Esophagus mucosa (tissue), 1 donor: ENCODE measurements around the gene B4GAT1. TPM values are rescaled to one million over a fixed set of nuclear protein-coding genes. Genes with fewer than 3 reads are reported as not detected.

ENCODE experiments used
- ATAC-seq: fragments of 200-7000 bp; cut with Tn5 transposase; one replicate; pipeline ENCODE4 v1.9.1; 2020
- total RNA-seq: library from RNA; stranded (reverse); gene quantifications from one replicate; pipeline ENCODE4 v1.2.4, GENCODE V29; 2023
- donor health status: DM: yes; HTN: yes; CAD: no.

Gene B4GAT1
- total RNA-seq, 1 donor from 2014 or later: 3.5 TPM

GRCh38 chr11:66302656-66303055 lies 44.8 kb downstream of the B4GAT1 start:
- ATAC-seq: no peak

- ATAC-seq: no peak
Observed at GRCh38 chr11:66299186-66299585, 48.2 kb downstream of the B4GAT1 start.

- ATAC-seq: no peak
Observed at GRCh38 chr11:66297610-66298009, 49.8 kb downstream of the B4GAT1 start.

Other genes starting within 250 kb of the B4GAT1 start
- gene KLC2, start 89.9 kb downstream of the B4GAT1 start, total RNA-seq: 14.2 TPM
- 145 TPM for gene RAB1B, start 79.0 kb downstream of the B4GAT1 start, total RNA-seq
- 0.52 TPM for gene CNIH2, start 69.5 kb downstream of the B4GAT1 start, total RNA-seq
- 69.7 TPM for gene YIF1A, start 58.5 kb downstream of the B4GAT1 start, total RNA-seq
- not detected for gene TMEM151A, start 55.7 kb downstream of the B4GAT1 start, total RNA-seq
- gene CD248, start 30.6 kb downstream of the B4GAT1 start, total RNA-seq: 4.0 TPM
- gene RIN1, start 11.2 kb downstream of the B4GAT1 start, total RNA-seq: 23.1 TPM
- 31.8 TPM for gene BRMS1, start 2.5 kb downstream of the B4GAT1 start, total RNA-seq
- gene SLC29A2, start 24.1 kb upstream of the B4GAT1 start, total RNA-seq: 3.6 TPM
- not detected for gene NPAS4, start 73.4 kb upstream of the B4GAT1 start, total RNA-seq
- gene MRPL11, start 91.2 kb upstream of the B4GAT1 start, total RNA-seq: 66.4 TPM
- 3.7 TPM for gene PELI3, start 119.3 kb upstream of the B4GAT1 start, total RNA-seq
- gene DPP3, start 132.8 kb upstream of the B4GAT1 start, total RNA-seq: 46.9 TPM
- gene BBS1, start 163.0 kb upstream of the B4GAT1 start, total RNA-seq: 11.8 TPM
- 6.8 TPM for gene ZDHHC24, start 198.4 kb upstream of the B4GAT1 start, total RNA-seq
- 0.44 TPM for gene ACTN3, start 199.3 kb upstream of the B4GAT1 start, total RNA-seq
- gene CTSF, start 221.0 kb upstream of the B4GAT1 start, total RNA-seq: 4.1 TPM
- 0.16 TPM for gene CCDC87, start 245.4 kb upstream of the B4GAT1 start, total RNA-seq
- 20.1 TPM for gene CCS, start 245.6 kb upstream of the B4GAT1 start, total RNA-seq